Omental fat pad (tissue), 4 donors: ENCODE measurements around the gene DCLK1. TPM values are rescaled to one million over a fixed set of nuclear protein-coding genes. Genes with fewer than 3 reads are reported as not detected.

Source experiments
- ATAC-seq: fragments of 150-250 bp; one replicate; pipeline ENCODE4 v1.9.1; 2016; ENCODE audit warnings: mild to moderate bottlenecking, moderate library complexity; ENCODE audit not compliant: low FRiP score
- DNase-seq: peaks from one replicate; pipeline ENCODE4 v3.0.0-alpha.2; 2019; ENCODE audit warnings: low spot score
- total RNA-seq, 4 donors: library from RNA; depleted of rRNA; stranded (reverse); fragments of >200 nt; gene quantifications; one replicate each; pipeline ENCODE4 v1.1.0, GENCODE V29; 2016
- TF ChIP-seq, protein P1 (sequence below), 3 donors: fragments of 450-650 bp; IDR thresholded peaks; one replicate each; pipeline ENCODE4 v1.5.1; 2016 to 2017; ENCODE audit warnings: antibody characterized with exemption in 3 of 3, mild to moderate bottlenecking in 3 of 3, moderate library complexity in 2 of 3

The DCLK1 gene
- total RNA-seq, 4 donors from 2014 or later, result 13.9 to 206 (median 30.5) TPM

DNA sequence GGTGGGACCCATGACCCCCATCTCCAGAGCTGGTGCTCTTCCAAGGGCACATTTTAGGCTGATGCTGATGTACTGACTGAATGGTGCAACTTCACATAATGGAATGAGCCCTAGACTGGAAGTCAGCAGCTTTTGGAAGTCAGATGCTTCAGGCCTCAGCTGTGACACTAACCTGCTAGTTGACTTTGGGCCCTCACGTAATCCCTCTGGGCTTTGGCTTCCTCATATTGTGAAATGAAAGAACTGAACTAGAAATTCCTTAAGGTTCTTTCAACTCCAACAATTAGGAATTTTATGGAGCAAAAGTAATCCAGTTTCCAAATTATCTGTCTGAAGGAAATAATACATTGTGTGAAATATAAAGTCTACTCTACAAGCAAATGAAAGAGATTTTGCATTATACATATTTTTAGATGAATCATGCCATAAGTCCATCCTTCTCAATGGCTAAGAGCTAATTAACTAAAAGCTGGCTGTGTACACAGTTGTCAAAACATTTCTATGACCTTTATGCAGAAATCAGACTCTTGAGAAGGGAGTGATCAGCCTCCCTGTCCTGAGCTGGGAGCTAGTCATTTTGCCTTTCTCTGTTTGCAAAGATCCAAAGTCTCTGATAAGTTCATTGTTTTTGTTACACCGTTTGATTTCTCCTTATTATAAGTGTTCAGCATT is 204.2 kb downstream of the DCLK1 start:
- no peak for DNase-seq
- TF ChIP-seq, protein P1, sequence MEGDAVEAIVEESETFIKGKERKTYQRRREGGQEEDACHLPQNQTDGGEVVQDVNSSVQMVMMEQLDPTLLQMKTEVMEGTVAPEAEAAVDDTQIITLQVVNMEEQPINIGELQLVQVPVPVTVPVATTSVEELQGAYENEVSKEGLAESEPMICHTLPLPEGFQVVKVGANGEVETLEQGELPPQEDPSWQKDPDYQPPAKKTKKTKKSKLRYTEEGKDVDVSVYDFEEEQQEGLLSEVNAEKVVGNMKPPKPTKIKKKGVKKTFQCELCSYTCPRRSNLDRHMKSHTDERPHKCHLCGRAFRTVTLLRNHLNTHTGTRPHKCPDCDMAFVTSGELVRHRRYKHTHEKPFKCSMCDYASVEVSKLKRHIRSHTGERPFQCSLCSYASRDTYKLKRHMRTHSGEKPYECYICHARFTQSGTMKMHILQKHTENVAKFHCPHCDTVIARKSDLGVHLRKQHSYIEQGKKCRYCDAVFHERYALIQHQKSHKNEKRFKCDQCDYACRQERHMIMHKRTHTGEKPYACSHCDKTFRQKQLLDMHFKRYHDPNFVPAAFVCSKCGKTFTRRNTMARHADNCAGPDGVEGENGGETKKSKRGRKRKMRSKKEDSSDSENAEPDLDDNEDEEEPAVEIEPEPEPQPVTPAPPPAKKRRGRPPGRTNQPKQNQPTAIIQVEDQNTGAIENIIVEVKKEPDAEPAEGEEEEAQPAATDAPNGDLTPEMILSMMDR (IDR thresholded peaks at IDR 0.05), result no peak
- peak; percentile 42 for ATAC-seq

- TF ChIP-seq, protein P1 (IDR thresholded peaks at IDR 0.05), result no peak
- no peak for ATAC-seq
- no peak for DNase-seq
These were observed 205.5 kb downstream of the DCLK1 start for GRCh38 chr13:35925669-35926068.

DNA sequence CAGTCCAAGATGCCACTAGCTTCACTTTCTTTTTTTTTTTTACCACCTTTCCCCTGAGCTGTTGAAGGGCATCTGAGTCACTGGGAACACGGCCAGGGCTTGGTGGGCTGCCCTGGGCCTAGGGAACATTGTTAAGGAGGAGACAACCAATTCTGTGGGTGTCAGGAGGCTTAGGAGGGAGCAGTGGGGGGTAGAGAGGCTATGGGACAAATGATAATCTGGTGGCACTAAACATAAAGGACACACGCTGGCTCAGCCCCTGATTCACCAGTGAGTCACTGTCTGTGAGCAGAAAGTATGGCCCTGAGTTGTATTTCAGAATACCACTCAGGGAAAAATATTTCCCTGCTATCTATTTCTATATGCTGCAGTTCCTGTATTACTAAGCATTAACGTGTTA is 207.8 kb downstream of the DCLK1 start:
- TF ChIP-seq, protein P1 (IDR thresholded peaks at IDR 0.05), result no peak

DNA sequence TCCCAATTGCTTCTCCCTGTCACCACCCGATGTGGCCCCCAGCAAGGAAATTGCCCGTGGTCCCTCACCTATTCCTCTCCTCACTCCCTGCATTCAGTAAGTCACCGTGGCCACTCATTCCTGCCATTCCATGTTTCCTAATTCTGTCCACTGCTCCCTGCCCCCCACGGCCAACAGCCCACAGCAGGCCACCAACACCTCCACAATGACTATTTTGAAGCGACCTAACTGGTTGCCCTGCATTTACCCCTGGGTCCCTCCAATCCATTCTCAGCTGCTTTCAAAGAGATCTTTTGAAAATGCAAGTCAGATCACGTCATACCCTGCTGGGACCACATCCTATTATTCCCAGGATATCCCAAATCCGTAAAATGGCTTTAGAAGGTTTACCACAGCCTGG is 210.4 kb downstream of the DCLK1 start:
- no peak for ATAC-seq
- TF ChIP-seq, protein P1 (IDR thresholded peaks at IDR 0.05), result no peak
- no peak for DNase-seq

More for the DNA sequence above, 207.8 kb downstream of the DCLK1 start:
- no peak for DNase-seq
- no peak for ATAC-seq

GRCh38 chr13:35917942-35918645 is 213.1 kb downstream of the DCLK1 start:
- no peak for DNase-seq
- ATAC-seq, result no peak
- TF ChIP-seq, protein P1 (IDR thresholded peaks at IDR 0.05), result no peak

DNA sequence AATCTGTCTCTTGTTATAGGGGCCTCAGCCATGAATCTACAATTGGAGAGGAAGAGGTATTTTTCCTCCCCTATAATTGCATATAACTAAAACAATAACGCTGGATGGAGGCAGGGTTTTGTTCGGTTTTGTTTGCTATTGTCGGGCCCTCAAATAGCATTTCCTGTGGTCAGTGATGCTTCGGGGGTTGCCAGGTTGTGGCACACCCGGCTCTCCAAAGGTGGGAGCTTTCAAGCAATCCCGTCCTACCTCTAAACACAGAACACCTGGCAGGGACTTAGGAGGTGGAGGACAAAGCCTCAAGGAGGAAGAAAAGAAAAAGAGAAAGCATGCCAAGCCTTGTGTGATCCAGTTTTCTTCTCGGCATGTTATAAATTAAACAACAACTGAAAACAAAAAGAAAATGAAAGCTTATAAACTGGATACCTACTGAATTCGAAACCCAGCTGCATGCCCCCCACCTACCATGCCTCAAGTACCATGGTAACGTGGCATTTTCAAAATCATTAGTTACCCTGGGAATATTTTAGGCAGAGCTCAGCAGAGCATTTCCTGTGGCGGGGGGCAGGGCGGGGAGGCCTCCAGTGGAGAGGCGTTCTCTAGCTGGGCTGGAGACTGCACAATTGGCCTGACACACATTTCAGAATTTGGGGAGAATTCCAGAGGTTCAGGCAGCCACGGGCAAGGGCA is 213.8 kb downstream of the DCLK1 start:
- ATAC-seq (no peak), DNase-seq (no peak)
- TF ChIP-seq, protein P1 (IDR thresholded peaks at IDR 0.05), result no peak
